Loucy (cell line): ENCODE data around the gene ARNT2.

Experiments
- H2AFZ ChIP-seq: fragments of 200-600 bp; sonication (generic); 2 replicates; pipeline ENCODE4 v1.6.0; 2016; ENCODE audit warnings: antibody characterized with exemption, mild to moderate bottlenecking, low read length, moderate library complexity
- H3F3A ChIP-seq: fragments of 200-600 bp; 2 replicates; pipeline ENCODE4 v1.6.0; 2016; ENCODE audit warnings: antibody characterized with exemption, low read depth, mild to moderate bottlenecking
- H3K27me3 ChIP-seq: fragments of 200-600 bp; sonication (generic); 2 replicates; pipeline ENCODE4 v1.6.1; 2014; ENCODE audit warnings: low read length, mild to moderate bottlenecking; ENCODE audit not compliant: insufficient read depth, poor library complexity, severe bottlenecking
- H3K36me3 ChIP-seq: fragments of 200-600 bp; sonication (generic); 2 replicates; pipeline ENCODE4 v1.6.1; 2016; ENCODE audit warnings: low read length; ENCODE audit not compliant: insufficient read depth
- H3K4me1 ChIP-seq: fragments of 200-600 bp; sonication (generic); 2 replicates; pipeline ENCODE4 v1.5.1; 2014; ENCODE audit warnings: low read length, mild to moderate bottlenecking; ENCODE audit not compliant: insufficient read depth, poor library complexity, severe bottlenecking
- H3K4me2 ChIP-seq: fragments of 200-600 bp; sonication (generic); 2 replicates; pipeline ENCODE4 v1.6.0; 2014; ENCODE audit warnings: antibody characterized with exemption, low read length, low read depth, mild to moderate bottlenecking; ENCODE audit not compliant: poor library complexity, severe bottlenecking
- H3K4me3 ChIP-seq: fragments of 200-600 bp; sonication (generic); 2 replicates; pipeline ENCODE4 v1.5.1; 2014; ENCODE audit warnings: low read length, mild to moderate bottlenecking, mixed read lengths; ENCODE audit not compliant: poor library complexity, severe bottlenecking
- H3K79me2 ChIP-seq: fragments of 200-600 bp; sonication (generic); 2 replicates; pipeline ENCODE4 v1.6.1; 2014; ENCODE audit warnings: low read length; ENCODE audit not compliant: insufficient read depth
- H3K9ac ChIP-seq: fragments of 200-600 bp; sonication (generic); 2 replicates; pipeline ENCODE4 v1.6.0; 2014; ENCODE audit warnings: mild to moderate bottlenecking, low read depth, low read length, moderate library complexity; ENCODE audit not compliant: poor library complexity, severe bottlenecking
- H3K9me2 ChIP-seq: fragments of 200-600 bp; sonication (generic); replicated peaks from 2 replicates; pipeline ENCODE4 v1.6.1; 2016; ENCODE audit warnings: low read depth, low read length, mixed read lengths
- H3K9me3 ChIP-seq: fragments of 200-600 bp; sonication (generic); 2 replicates; pipeline ENCODE4 v1.6.1; 2014; ENCODE audit warnings: mild to moderate bottlenecking, antibody characterized with exemption, low read length, low read depth; ENCODE audit not compliant: insufficient read depth
- H4K20me1 ChIP-seq: fragments of 200-600 bp; sonication (generic); 2 replicates; pipeline ENCODE4 v1.6.0; 2014; ENCODE audit warnings: antibody characterized with exemption, low read length, mild to moderate bottlenecking; ENCODE audit not compliant: insufficient read depth, poor library complexity, severe bottlenecking
- EZH2phosphoT487 ChIP-seq: fragments of 200-600 bp; IDR thresholded peaks from 2 replicates; pipeline ENCODE4 v1.6.1; 2018; ENCODE audit warnings: antibody characterized with exemption, mild to moderate bottlenecking, moderate library complexity, borderline replicate concordance
- TF ChIP-seq, protein P1 (sequence below): fragments of 200-600 bp; sonication (generic); conservative IDR thresholded peaks from 2 replicates; pipeline ENCODE4 v1.5.1; 2014; ENCODE audit warnings: mild to moderate bottlenecking, antibody characterized with exemption, low read length

ARNT2 gene

DNA sequence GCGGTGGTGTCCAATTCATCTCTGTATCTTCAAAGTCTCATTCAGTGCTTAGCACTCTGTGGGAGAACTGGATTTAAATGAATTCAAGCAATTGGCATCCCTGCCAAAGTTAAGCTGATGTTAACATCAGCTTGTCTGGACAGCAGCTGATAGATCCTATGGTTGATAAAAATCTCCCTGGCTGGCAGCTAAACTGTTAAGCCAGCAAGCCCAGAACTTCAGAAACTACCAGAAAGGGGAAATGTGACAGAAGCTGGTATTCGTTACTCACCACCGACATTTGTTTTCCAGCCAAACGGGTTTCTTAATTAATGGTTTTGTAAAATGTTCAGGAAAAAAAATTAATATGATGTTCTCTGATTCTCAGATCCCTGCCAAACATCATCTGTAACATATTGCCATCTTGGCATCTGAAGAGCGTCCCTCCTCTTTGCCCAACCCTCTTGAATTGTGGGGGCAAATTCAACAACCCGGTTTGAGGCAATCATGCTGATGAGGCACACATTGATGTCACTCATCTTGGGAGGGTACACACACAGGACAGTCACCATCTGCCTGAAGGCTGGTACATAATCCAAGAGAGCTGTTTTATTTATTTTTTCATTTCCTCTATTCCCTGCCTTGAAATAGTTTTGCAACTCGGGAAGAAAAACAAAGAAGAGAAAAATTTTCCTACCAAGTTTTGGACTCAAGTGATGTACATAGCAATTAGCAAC is 214.7 kb downstream of the ARNT2 start:
- Histone ChIP-seq H3K4me1 (no peaks in the 10 kb centered on the region), H3K9me3 (no peaks in the 10 kb centered on the region; the same call in 1 of the 2 replicates), H3K9me2 (no peaks in the 10 kb centered on the region), H3K4me2 (no peak overlapping the region), H3K4me3 (no peak overlapping the region), H3K79me2 (no peaks in the 10 kb centered on the region), H3F3A (no peaks in the 10 kb centered on the region), H2AFZ (no peak overlapping the region), H4K20me1 (no peaks in the 10 kb centered on the region), H3K36me3 (no peaks in the 10 kb centered on the region), H3K9ac (no peak overlapping the region), H3K27me3 (no peaks in the 10 kb centered on the region)
- TF ChIP-seq, protein P1, sequence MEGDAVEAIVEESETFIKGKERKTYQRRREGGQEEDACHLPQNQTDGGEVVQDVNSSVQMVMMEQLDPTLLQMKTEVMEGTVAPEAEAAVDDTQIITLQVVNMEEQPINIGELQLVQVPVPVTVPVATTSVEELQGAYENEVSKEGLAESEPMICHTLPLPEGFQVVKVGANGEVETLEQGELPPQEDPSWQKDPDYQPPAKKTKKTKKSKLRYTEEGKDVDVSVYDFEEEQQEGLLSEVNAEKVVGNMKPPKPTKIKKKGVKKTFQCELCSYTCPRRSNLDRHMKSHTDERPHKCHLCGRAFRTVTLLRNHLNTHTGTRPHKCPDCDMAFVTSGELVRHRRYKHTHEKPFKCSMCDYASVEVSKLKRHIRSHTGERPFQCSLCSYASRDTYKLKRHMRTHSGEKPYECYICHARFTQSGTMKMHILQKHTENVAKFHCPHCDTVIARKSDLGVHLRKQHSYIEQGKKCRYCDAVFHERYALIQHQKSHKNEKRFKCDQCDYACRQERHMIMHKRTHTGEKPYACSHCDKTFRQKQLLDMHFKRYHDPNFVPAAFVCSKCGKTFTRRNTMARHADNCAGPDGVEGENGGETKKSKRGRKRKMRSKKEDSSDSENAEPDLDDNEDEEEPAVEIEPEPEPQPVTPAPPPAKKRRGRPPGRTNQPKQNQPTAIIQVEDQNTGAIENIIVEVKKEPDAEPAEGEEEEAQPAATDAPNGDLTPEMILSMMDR: no peak
- TF ChIP-seq EZH2phosphoT487: no peak

- Histone ChIP-seq H3K4me3 (no peak overlapping the region), H3K9me3 (no peaks in the 10 kb centered on the region; the same call in 1 of the 2 replicates), H3K79me2 (no peaks in the 10 kb centered on the region), H3F3A (no peaks in the 10 kb centered on the region), H3K36me3 (no peaks in the 10 kb centered on the region), H3K27me3 (no peaks in the 10 kb centered on the region), H3K4me1 (no peaks in the 10 kb centered on the region), H4K20me1 (no peaks in the 10 kb centered on the region), H2AFZ (no peak overlapping the region), H3K9me2 (no peaks in the 10 kb centered on the region), H3K4me2 (no peak overlapping the region), H3K9ac (no peak overlapping the region)
- TF ChIP-seq EZH2phosphoT487: no peak
- TF ChIP-seq, protein P1: no peak; the same call in 1 of the 2 replicates
Observed at GRCh38 chr15:80619680-80620079, 215.5 kb downstream of the ARNT2 start.

DNA sequence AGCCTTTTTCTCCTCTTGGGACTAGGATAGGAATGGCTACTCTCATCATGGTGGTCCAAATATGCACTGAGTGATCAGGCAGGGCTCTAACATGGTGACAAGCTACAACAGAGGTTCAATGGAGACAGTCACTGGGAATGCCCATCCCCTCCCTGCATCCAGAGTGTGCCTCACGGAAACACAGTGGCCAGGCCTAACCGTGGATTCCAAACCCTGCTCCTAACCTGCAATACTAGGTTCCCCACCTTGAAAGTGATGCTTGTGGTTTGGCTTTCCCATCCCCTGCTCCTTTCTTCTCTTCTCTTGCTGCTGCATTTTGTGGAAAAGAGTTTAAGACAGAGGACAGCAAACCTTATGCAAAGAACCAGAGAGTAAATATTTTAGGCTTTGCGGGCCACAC is 216.0 kb downstream of the ARNT2 start:
- Histone ChIP-seq H3K79me2 (no peaks in the 10 kb centered on the region), H3F3A (no peaks in the 10 kb centered on the region), H2AFZ (no peak overlapping the region), H3K4me1 (no peaks in the 10 kb centered on the region), H3K4me3 (no peak overlapping the region), H4K20me1 (no peaks in the 10 kb centered on the region), H3K27me3 (no peaks in the 10 kb centered on the region), H3K4me2 (no peak overlapping the region), H3K9me2 (no peaks in the 10 kb centered on the region), H3K9me3 (no peaks in the 10 kb centered on the region; the same call in 1 of the 2 replicates), H3K9ac (no peak overlapping the region), H3K36me3 (no peaks in the 10 kb centered on the region)
- TF ChIP-seq, protein P1: no peak
- no peak for TF ChIP-seq EZH2phosphoT487
